ENCODE results near the gene FARS2. TPM values are rescaled to one million over a fixed set of nuclear protein-coding genes. Genes with fewer than 3 reads are reported as not detected.

Gene FARS2
- total RNA-seq, 1 experiment from 2014 or later = 17.8 TPM

- no peak overlapping the region for H3K4me3 ChIP-seq (ENCODE audit: low read depth, low read length, poor library complexity, severe bottlenecking)
- CTCF ChIA-PET = no interaction called here
- no peaks in the 10 kb centered on the region for H3K9me3 ChIP-seq (ENCODE audit: low read depth, low read length, poor library complexity, severe bottlenecking)
- no peaks in the 10 kb centered on the region for H3K36me3 ChIP-seq (ENCODE audit: insufficient read depth, low read length, poor library complexity, severe bottlenecking)
- no TSS peak for BruUV-seq (replicated peaks)
- no peak overlapping the region for H3K27ac ChIP-seq (ENCODE audit: low read depth, low read length, poor library complexity, severe bottlenecking)
- TF ChIP-seq EZH2 (IDR thresholded peaks at IDR 0.05; ENCODE audit: borderline replicate concordance, low read depth, low read length, poor library complexity, severe bottlenecking) = no peak
- TF ChIP-seq, protein P1, sequence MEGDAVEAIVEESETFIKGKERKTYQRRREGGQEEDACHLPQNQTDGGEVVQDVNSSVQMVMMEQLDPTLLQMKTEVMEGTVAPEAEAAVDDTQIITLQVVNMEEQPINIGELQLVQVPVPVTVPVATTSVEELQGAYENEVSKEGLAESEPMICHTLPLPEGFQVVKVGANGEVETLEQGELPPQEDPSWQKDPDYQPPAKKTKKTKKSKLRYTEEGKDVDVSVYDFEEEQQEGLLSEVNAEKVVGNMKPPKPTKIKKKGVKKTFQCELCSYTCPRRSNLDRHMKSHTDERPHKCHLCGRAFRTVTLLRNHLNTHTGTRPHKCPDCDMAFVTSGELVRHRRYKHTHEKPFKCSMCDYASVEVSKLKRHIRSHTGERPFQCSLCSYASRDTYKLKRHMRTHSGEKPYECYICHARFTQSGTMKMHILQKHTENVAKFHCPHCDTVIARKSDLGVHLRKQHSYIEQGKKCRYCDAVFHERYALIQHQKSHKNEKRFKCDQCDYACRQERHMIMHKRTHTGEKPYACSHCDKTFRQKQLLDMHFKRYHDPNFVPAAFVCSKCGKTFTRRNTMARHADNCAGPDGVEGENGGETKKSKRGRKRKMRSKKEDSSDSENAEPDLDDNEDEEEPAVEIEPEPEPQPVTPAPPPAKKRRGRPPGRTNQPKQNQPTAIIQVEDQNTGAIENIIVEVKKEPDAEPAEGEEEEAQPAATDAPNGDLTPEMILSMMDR (conservative IDR thresholded peaks at IDR 0.05; ENCODE audit: low read depth, low read length) = no peak
- no peaks in the 10 kb centered on the region for H3K27me3 ChIP-seq (replicated peaks; ENCODE audit: insufficient read depth, low read depth, low read length, poor library complexity)
- peaks cover 13% of the 10 kb centered on the region for H3K4me1 ChIP-seq (ENCODE audit: insufficient read depth, low read length, poor library complexity, severe bottlenecking)
- intact Hi-C loops (cut with micrococcal nuclease; ENCODE audit: unreplicated experiment) = no loop called here
- DNase-seq (ENCODE audit: low spot score) = no peak
- POLR2A ChIA-PET (ENCODE audit: low non-redundant PET) = no interaction called here
Measured at GRCh38 chr6:5529733-5530132, 268.4 kb downstream of the FARS2 start.

DNA sequence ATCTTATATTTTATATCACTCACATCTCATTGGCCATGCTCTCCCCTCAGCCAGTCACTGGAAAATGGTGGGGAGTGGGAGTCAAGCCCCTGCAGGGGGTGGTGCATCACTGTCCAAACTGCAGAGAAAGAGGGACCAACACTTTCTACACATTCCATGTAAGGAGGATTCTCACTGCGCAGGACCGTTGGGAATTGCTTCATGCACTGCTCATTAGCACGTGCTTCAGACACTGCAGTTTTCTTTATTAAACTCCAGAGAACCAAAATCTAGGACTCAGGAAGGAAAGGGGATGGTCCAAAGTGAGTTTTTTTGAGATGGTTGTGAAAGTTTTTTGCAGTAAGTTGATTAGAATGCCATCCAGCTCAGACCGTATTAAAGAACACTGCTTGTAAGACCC, 269.8 kb downstream of the FARS2 start:
- no peaks in the 10 kb centered on the region for H3K4me1 ChIP-seq (ENCODE audit: insufficient read depth, low read length, poor library complexity, severe bottlenecking)
- ChIA-PET POLR2A (ENCODE audit: low non-redundant PET) (no interaction called here), CTCF (no interaction called here)
- no peaks in the 10 kb centered on the region for H3K36me3 ChIP-seq (ENCODE audit: insufficient read depth, low read length, poor library complexity, severe bottlenecking)
- no TSS peak for BruUV-seq (replicated peaks)
- intact Hi-C loops (cut with micrococcal nuclease; ENCODE audit: unreplicated experiment) = no loop called here
- H3K4me3 ChIP-seq (ENCODE audit: low read depth, low read length, poor library complexity, severe bottlenecking) = no peak overlapping the region
- no peak for DNase-seq (ENCODE audit: low spot score)
- H3K27me3 ChIP-seq (replicated peaks; ENCODE audit: insufficient read depth, low read depth, low read length, poor library complexity) = no peaks in the 10 kb centered on the region
- H3K9me3 ChIP-seq (ENCODE audit: low read depth, low read length, poor library complexity, severe bottlenecking) = no peaks in the 10 kb centered on the region
- TF ChIP-seq EZH2 (IDR thresholded peaks at IDR 0.05; ENCODE audit: borderline replicate concordance, low read depth, low read length, poor library complexity, severe bottlenecking) = no peak
- TF ChIP-seq, protein P1 (conservative IDR thresholded peaks at IDR 0.05; ENCODE audit: low read depth, low read length) = no peak
- no peak overlapping the region for H3K27ac ChIP-seq (ENCODE audit: low read depth, low read length, poor library complexity, severe bottlenecking)

DNA sequence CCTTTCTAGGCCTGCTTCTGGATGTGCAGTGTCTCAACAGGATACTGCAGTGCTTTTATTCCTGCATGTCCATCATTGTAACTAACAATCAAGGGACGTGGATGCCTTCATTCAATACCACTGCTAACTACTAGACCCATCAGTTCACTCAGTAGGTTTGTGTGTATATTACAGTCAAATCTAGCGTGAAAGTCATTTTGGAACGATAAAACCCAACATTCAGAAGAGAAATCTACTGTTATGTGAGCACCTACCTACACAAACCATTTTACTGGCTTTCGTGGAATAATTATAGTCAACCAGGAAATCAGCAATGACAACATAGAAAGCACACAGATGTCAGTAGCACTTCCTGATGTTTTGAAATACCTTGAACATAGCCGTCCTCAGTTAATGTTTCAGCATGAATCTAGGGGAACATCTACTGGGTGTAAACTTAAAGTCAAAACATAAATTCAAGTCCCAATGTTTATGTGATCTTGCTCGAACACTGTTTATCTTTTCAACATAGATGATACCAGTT, 270.6 kb downstream of the FARS2 start:
- CTCF ChIA-PET = no interaction called here

More for the DNA sequence above, 270.6 kb downstream of the FARS2 start:
- no peaks in the 10 kb centered on the region for H3K36me3 ChIP-seq (ENCODE audit: insufficient read depth, low read length, poor library complexity, severe bottlenecking)
- H3K9me3 ChIP-seq (ENCODE audit: low read depth, low read length, poor library complexity, severe bottlenecking) = no peaks in the 10 kb centered on the region
- H3K27me3 ChIP-seq (replicated peaks; ENCODE audit: insufficient read depth, low read depth, low read length, poor library complexity) = no peaks in the 10 kb centered on the region
- H3K4me3 ChIP-seq (ENCODE audit: low read depth, low read length, poor library complexity, severe bottlenecking) = no peak overlapping the region
- POLR2A ChIA-PET (ENCODE audit: low non-redundant PET) = no interaction called here
- TF ChIP-seq, protein P1 (conservative IDR thresholded peaks at IDR 0.05; ENCODE audit: low read depth, low read length) = no peak
- no peak for TF ChIP-seq EZH2 (IDR thresholded peaks at IDR 0.05; ENCODE audit: borderline replicate concordance, low read depth, low read length, poor library complexity, severe bottlenecking)
- peaks cover 6% of the 10 kb centered on the region for H3K4me1 ChIP-seq (ENCODE audit: insufficient read depth, low read length, poor library complexity, severe bottlenecking)
- H3K27ac ChIP-seq (ENCODE audit: low read depth, low read length, poor library complexity, severe bottlenecking) = no peak overlapping the region
- intact Hi-C loops (cut with micrococcal nuclease; ENCODE audit: unreplicated experiment) = no loop called here
- BruUV-seq (replicated peaks) = no TSS peak
- DNase-seq (ENCODE audit: low spot score) = no peak

All from A673 (cell line).